Panc1 (cell line): ENCODE data around the gene ADCY3.

Experiments used
- POLR2AphosphoS5 ChIP-seq: IDR thresholded peaks from 2 replicates; pipeline ENCODE4 v1.6.1; 2012; ENCODE audit warnings: mild to moderate bottlenecking, low read depth, low read length, moderate library complexity
- SIN3A ChIP-seq: IDR thresholded peaks from 2 replicates; pipeline ENCODE4 v1.6.1; 2012; ENCODE audit warnings: low read depth, mild to moderate bottlenecking, low read length, moderate library complexity, borderline replicate concordance; ENCODE audit not compliant: insufficient read depth
- TCF7L2 ChIP-seq: IDR thresholded peaks from 2 replicates; pipeline ENCODE4 v1.6.1; 2011; ENCODE audit warnings: mild to moderate bottlenecking, low read depth, low read length, inconsistent platforms
- TF ChIP-seq, protein P1 (sequence below): fragments of 450-650 bp; IDR thresholded peaks from 2 replicates; pipeline ENCODE4 v1.5.1; 2017; ENCODE audit warnings: mild to moderate bottlenecking
- TF ChIP-seq, protein P2 (sequence below), 2 experiments: IDR thresholded peaks; 2 replicates each; pipeline ENCODE4 v1.6.1; 2011 to 2012; ENCODE audit warnings: low read depth in 2 of 2, control low read depth in 1 of 2, low read length in 1 of 2, mild to moderate bottlenecking in 1 of 2, moderate library complexity in 1 of 2; ENCODE audit not compliant: insufficient read depth in 1 of 2

DNA sequence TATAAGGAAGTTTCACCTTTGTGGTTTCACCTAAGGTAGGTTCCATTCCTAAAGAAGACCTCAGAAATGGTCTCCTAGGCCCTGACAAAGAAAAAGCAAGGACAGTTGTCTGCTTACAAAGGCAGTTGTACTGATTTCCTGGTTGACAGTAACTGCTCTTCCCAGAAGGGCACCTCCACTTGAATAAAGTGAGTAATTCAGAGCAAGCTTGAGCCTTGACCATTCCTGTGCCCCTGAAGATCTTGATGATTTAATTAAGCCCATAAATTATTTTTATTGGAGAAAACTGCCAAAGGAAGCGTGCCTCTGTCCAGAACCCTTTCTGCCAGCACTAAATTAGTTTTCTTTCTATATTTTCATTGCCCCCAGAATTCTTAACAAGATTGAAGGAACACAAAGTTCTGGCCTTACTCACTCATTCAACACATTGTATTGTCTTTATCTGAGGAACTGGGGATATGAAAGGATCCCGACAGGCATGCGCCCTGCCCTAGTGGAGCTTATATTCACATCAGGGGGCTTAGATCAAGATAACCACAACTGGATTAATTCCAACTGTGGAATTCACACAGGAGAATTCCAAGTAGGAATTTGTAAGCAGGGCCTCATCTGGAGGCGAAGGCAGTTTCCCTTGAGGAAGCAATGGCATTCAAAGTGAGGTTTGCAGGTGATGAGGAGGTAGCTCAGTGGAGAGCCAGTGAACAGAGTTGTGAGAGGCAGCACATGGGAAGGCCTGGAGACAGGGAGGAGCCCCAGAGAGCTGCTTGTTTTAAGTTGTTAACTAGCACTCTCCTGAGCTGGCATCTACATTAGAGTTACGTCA lies 148.1 kb downstream of the ADCY3 start:
- TF ChIP-seq, protein P1, sequence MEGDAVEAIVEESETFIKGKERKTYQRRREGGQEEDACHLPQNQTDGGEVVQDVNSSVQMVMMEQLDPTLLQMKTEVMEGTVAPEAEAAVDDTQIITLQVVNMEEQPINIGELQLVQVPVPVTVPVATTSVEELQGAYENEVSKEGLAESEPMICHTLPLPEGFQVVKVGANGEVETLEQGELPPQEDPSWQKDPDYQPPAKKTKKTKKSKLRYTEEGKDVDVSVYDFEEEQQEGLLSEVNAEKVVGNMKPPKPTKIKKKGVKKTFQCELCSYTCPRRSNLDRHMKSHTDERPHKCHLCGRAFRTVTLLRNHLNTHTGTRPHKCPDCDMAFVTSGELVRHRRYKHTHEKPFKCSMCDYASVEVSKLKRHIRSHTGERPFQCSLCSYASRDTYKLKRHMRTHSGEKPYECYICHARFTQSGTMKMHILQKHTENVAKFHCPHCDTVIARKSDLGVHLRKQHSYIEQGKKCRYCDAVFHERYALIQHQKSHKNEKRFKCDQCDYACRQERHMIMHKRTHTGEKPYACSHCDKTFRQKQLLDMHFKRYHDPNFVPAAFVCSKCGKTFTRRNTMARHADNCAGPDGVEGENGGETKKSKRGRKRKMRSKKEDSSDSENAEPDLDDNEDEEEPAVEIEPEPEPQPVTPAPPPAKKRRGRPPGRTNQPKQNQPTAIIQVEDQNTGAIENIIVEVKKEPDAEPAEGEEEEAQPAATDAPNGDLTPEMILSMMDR, result no peak
- TF ChIP-seq, protein P2, sequence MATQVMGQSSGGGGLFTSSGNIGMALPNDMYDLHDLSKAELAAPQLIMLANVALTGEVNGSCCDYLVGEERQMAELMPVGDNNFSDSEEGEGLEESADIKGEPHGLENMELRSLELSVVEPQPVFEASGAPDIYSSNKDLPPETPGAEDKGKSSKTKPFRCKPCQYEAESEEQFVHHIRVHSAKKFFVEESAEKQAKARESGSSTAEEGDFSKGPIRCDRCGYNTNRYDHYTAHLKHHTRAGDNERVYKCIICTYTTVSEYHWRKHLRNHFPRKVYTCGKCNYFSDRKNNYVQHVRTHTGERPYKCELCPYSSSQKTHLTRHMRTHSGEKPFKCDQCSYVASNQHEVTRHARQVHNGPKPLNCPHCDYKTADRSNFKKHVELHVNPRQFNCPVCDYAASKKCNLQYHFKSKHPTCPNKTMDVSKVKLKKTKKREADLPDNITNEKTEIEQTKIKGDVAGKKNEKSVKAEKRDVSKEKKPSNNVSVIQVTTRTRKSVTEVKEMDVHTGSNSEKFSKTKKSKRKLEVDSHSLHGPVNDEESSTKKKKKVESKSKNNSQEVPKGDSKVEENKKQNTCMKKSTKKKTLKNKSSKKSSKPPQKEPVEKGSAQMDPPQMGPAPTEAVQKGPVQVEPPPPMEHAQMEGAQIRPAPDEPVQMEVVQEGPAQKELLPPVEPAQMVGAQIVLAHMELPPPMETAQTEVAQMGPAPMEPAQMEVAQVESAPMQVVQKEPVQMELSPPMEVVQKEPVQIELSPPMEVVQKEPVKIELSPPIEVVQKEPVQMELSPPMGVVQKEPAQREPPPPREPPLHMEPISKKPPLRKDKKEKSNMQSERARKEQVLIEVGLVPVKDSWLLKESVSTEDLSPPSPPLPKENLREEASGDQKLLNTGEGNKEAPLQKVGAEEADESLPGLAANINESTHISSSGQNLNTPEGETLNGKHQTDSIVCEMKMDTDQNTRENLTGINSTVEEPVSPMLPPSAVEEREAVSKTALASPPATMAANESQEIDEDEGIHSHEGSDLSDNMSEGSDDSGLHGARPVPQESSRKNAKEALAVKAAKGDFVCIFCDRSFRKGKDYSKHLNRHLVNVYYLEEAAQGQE (IDR thresholded peaks at IDR 0.05; ENCODE audit: insufficient read depth in 1 of 2, low read depth in 2 of 2, low read length in 1 of 2), result no peak
- no peak for TF ChIP-seq POLR2AphosphoS5
- TF ChIP-seq SIN3A, result no peak
- TF ChIP-seq TCF7L2, result no peak
